MM.1S (cell line): ENCODE data around the gene ZMYND15.

Experiments used
- CTCF ChIP-seq: fragments of 300-600 bp; sonication (generic); IDR thresholded peaks from 2 replicates; pipeline ENCODE4 v1.5.1; 2016; ENCODE audit warnings: antibody characterized with exemption, low read length, mixed read lengths
- EZH2phosphoT487 ChIP-seq: fragments of 300-600 bp; sonication (generic); IDR thresholded peaks from 2 replicates; pipeline ENCODE4 v1.6.1; 2018; ENCODE audit warnings: antibody characterized with exemption, low read length

- TF ChIP-seq CTCF (no peak), EZH2phosphoT487 (no peak)
Observed at GRCh38 chr17:4725646-4726310, 13.9 kb upstream of the ZMYND15 start.
